Measurements from ENCODE around the gene WDR43.

GRCh38 chr2:28951910-28952835 lies 57.7 kb downstream of the WDR43 start:
- TF ChIP-seq CTCF (conservative IDR thresholded peaks at IDR 0.05; ENCODE audit: low read depth, low read length) (no peak), EZH2phosphoT487 (IDR thresholded peaks at IDR 0.05; ENCODE audit: borderline replicate concordance, low read length) (no peak)

Data from PC-3 (cell line).